GM18511 (cell line): Measurements from ENCODE around the gene PIGBOS1.

ENCODE experiments used
- ATAC-seq: cut with Tn5 transposase; IDR thresholded peaks from one replicate; pipeline ENCODE4 v1.9.1; 2021; ENCODE audit warnings: mild to moderate bottlenecking, moderate library complexity; ENCODE audit not compliant: unreplicated experiment

PIGBOS1 gene

DNA sequence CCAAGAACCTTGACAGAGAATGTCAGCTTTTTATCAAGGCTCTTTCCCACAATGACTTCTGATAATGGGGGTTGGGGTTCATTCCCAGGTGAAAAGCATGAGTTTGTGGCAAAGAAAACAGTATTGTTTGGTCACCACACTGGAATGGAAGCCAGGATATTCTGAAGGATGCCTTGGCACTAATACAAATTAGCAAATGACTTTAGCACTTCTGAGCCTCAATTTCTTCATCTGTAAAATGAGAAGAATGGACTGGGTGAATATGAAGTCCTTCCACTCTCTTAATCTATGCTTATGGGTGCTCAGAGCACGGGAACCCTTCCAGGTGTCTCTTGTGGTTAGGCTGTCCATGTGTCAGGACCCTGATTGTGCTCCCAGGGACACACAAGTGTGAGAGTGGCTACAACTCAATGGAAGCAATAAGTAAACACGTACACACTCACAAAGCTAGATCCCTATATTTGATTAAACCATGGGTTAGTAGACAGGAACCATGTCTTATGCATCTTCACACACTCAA lies 50.7 kb downstream of the PIGBOS1 start:
- no peak for ATAC-seq

DNA sequence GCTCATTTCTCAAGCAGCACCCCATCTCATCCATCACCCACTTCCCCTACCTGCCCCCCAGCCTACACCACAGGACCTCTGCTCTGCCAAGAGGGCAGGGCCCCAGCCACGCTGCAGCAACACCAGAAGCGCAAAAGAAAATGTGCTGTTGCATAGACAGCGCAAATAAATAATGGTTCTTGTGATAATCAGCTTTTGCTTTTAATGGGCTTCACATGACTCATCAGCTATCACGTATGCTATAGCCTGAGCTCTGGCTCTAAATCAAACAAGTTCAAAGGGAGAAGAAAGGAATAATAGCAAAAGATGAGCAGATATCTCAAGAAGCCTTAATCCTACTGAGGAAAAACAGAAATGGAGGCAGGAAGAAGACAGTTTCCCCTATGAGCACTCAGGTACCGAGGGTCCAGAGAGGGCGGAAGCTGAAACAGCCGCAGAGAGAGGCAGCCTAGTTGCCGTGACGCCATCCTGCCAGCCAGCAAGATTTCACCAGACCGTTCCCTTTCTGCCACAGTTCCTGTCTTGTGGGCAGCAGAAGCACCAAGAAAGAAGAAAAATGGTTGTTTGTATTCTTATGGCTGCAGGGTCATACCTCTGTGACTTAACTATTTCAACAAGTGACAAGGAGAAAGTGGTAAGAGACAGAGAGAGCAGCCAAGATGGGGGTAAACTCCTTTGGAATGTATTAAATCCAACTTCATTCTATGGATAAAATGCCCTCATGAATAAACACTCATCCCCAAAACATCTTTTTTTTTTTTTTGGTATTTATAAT lies 51.3 kb downstream of the PIGBOS1 start:
- peak; percentile 96 for ATAC-seq
